GM08714 (cell line): ENCODE results near the gene SHTN1.

Experiments
- H3K4me3 ChIP-seq: fragments of 200-500 bp; sonication (Bioruptor generic); 2 replicates; pipeline ENCODE4 v1.5.1; 2014; ENCODE audit warnings: mild to moderate bottlenecking, low read length, inconsistent platforms
- ZNF274 ChIP-seq: IDR thresholded peaks from 2 replicates; pipeline ENCODE4 v1.6.1; 2012; ENCODE audit warnings: mild to moderate bottlenecking, low read depth, low read length

The SHTN1 gene

DNA sequence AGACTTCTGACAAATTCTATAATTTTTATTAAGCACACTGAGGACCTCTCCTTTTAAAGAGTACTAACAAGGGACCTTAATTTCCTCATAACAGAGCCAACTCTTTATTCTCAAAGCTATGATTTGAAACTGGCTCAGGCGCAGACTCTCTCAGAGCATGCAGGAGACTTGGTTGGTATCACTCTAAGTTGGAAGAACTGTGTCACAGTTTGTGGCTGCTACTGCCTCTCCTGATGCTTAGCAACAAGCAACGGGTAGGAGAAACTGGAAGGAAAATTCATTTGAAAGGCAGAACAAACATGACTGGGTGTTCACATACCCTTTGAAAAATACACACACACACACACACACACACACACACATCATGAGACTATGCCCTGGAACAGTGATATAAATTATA is 122.3 kb downstream of the SHTN1 start:
- H3K4me3 ChIP-seq = no peak overlapping the region
- TF ChIP-seq ZNF274 = no peak

- TF ChIP-seq ZNF274 = no peak
- no peak overlapping the region for H3K4me3 ChIP-seq
These were observed 124.1 kb downstream of the SHTN1 start for GRCh38 chr10:116880716-116881482.

DNA sequence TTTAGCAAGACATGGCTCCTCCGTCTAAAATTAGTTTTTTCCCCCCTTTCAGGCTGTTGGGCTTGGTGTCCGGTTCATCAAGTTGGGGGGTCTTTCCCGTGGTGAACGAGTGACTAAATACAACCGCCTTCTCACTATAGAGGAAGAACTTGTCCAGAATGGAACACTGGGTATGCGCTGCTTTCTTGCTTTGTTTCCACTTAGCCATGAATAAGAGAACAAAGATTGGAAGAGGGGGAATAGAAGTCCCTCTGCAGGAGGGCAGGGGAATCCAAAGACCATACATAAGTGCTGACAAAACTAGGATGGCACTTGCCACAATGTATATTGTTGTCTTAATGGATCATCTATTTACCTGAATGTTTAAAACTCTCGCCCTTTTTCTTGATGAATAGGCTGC is 125.2 kb downstream of the SHTN1 start:
- no peak for TF ChIP-seq ZNF274
- H3K4me3 ChIP-seq = no peak overlapping the region

DNA sequence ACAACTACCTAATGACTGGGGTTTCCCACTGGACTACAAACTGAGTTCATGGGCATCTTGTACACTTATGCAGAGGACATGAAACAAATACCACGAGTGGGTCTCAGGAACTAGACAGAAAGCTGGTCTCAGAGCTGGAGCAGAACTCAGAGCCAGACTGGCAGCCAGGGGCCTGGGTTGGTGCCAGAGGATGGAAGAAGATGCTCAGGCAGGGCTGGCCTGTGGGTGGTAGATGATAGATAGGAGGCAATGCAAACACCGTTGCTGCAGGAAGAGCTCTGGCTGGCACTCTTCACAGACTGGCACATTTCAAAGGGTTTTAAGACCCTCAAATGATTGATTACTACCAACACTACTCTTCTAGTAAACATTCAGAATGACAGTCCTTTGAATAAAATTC is 126.9 kb downstream of the SHTN1 start:
- no peak for TF ChIP-seq ZNF274
- H3K4me3 ChIP-seq = no peak overlapping the region

DNA sequence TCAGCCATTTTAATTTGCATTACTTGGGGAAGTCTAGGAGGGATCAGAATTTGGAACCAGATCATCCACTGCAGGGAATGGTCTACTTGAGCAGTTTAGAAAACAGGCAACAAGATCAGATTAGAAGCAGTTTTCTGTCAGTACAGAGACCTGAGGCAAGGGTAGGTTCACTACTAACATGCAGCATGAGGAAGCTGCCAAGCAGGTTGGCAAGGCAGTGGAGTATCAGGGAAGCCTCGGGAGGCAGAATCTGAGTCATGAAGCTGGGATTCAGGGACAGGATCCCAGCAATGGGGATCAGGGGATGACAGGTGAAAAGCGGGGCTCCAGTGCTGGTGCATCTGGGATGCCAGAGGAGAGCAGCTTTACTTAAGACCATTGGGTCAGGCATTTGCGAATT is 127.6 kb downstream of the SHTN1 start:
- no peak for TF ChIP-seq ZNF274
- no peak overlapping the region for H3K4me3 ChIP-seq

GRCh38 chr10:116875897-116876296 is 129.1 kb downstream of the SHTN1 start:
- no peak overlapping the region for H3K4me3 ChIP-seq
- TF ChIP-seq ZNF274 = no peak

DNA sequence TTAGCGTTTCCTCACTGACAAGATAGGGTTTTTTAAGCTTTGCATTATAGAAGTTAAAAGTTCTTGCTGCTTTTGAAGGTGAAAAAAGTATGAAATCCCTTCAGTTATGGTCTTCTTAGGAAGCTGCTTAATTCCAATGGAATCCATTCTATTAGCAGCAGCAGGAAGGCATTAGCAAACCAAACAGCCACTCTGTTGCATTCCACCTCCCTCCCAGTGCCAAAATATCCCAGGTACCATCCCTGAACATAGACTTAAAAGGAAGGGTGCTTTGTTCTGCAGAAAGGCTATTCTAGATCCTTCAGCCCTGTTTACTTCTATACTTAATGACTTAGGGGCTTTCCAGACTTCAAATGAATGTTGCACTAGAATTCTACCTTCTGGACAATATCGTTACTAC is 131.9 kb downstream of the SHTN1 start:
- no peak for TF ChIP-seq ZNF274
- H3K4me3 ChIP-seq = no peak overlapping the region

DNA sequence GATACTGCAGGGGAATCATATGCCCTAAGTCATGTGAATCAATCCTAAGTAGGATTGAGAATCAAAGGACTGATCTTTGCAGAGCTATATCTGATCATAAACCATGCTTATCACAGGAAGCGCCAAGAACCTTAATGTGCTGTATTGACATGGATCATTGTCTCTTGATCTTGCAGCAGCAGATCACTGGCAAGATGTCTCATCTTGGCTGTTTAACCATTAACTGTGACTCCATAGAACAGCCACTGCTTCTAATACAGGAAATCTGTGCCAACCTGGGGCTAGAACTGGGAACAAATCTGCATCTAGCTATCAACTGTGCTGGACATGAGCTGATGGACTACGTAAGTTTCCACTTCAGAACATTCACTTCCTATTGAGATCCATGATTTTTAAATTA is 134.0 kb downstream of the SHTN1 start:
- TF ChIP-seq ZNF274 = no peak
- H3K4me3 ChIP-seq = no peak overlapping the region

DNA sequence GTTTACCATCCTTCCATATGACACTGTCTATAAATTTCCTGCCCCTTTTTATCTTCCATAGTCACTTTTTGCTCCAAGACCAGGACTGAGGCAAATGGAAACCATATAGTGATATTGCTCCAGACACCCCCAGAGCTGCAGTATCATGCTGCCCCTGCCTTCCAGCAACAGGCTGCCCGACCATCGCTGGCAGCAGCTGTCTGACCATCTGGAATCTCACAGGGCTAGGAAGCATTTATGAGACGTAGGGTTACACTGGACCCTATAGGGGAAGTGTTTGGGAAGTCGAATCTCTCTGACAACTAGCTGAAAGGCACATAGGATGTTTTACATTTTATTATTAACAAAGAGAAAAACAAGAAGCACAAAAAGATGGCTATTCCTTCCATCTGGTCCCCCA is 136.3 kb downstream of the SHTN1 start:
- TF ChIP-seq ZNF274 = no peak
- no peak overlapping the region for H3K4me3 ChIP-seq

- no peak for TF ChIP-seq ZNF274
- H3K4me3 ChIP-seq = no peak overlapping the region
These were observed 136.8 kb downstream of the SHTN1 start for GRCh38 chr10:116868198-116868676.

DNA sequence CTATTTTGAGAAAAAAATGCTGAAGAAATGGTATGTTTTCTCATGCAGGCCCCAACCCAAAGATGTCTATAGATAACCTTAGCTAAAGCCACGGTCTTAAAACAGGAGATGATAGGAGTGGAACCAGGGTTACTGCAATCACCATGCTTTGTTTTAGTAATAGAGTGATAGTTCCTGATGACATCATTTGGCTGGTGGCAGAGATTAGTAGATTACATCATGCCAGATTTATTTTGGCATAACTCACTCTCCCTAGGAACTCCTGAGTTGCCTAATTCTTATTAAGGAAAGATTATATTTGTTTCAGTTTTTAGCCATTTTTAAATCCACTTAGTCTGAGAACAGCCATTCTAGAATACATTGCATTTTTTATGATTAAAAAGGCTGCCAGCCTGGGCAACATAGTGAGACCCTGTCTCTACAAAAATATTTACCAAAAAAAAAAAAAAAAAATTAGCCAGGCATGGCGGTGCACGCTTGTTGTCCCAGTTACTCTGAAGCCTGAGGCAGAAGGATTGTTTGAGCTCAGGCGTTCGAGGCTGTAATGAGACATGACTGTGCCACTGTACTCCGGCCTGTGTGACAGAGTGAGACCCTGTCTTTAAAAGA is 137.9 kb downstream of the SHTN1 start:
- TF ChIP-seq ZNF274 = no peak
- no peak overlapping the region for H3K4me3 ChIP-seq

GRCh38 chr10:116866066-116866465 is 138.9 kb downstream of the SHTN1 start:
- TF ChIP-seq ZNF274 = no peak
- H3K4me3 ChIP-seq = no peak overlapping the region

- TF ChIP-seq ZNF274 = no peak
- H3K4me3 ChIP-seq = no peak overlapping the region
These were observed 140.6 kb downstream of the SHTN1 start for GRCh38 chr10:116864436-116864835.

GRCh38 chr10:116861796-116862195 is 143.2 kb downstream of the SHTN1 start:
- H3K4me3 ChIP-seq = no peak overlapping the region
- no peak for TF ChIP-seq ZNF274

GRCh38 chr10:116857156-116857555 is 147.8 kb downstream of the SHTN1 start:
- TF ChIP-seq ZNF274 = no peak
- H3K4me3 ChIP-seq = no peak overlapping the region

- no peak for TF ChIP-seq ZNF274
- no peak overlapping the region for H3K4me3 ChIP-seq
These were observed 151.3 kb downstream of the SHTN1 start for GRCh38 chr10:116853701-116854100.

DNA sequence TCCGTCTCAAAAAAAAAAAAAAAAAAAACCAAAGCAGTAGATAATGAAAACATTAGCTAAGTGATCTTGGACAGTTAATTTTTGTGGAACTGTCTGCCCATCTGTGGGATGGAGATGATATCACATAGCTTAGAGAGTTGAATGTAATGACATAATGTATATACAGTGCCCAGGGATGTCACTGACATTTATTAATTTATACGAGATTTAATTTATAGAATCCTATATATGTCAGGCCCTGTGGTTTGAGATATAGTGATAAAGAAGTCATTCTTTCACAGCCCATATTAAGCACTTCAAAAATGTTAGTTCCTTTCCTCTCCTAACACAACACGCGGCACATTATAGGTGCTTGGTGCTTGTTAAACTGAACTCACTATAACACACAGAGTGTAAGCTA is 151.7 kb downstream of the SHTN1 start:
- no peak for TF ChIP-seq ZNF274

More for the DNA sequence above, 151.7 kb downstream of the SHTN1 start:
- H3K4me3 ChIP-seq = no peak overlapping the region
